Stimulated activated CD8-positive, alpha-beta memory T cell treated with anti-CD3 and anti-CD28 coated beads, Interleukin-12 subunit alpha, Interleukin-12 subunit beta, amount 100 ng/mL, for 24 hours (primary cell): Measurements from ENCODE around the gene CYP2C18.
"Not testable (repeated sequence)": the region's sequence is repeated elsewhere in the genome, so short reads cannot be mapped to it uniquely, and the experiment has no call there.

Experiments used
- DNase-seq: peaks from one replicate; pipeline ENCODE4 v3.0.0-alpha.2; 2020; ENCODE audit errors: extremely low read depth

CYP2C18 gene

GRCh38 chr10:94683214-94684054, at the start of gene CYP2C18:
Gene CYP2C18 (plus strand): TSS chr10:94683729. CDS start chr10:94683820, 91 bp downstream.
- DNase-seq = no peak

GRCh38 chr10:94638097-94638496, 45.4 kb upstream of the CYP2C18 start:
- DNase-seq = not testable (repeated sequence)

DNA sequence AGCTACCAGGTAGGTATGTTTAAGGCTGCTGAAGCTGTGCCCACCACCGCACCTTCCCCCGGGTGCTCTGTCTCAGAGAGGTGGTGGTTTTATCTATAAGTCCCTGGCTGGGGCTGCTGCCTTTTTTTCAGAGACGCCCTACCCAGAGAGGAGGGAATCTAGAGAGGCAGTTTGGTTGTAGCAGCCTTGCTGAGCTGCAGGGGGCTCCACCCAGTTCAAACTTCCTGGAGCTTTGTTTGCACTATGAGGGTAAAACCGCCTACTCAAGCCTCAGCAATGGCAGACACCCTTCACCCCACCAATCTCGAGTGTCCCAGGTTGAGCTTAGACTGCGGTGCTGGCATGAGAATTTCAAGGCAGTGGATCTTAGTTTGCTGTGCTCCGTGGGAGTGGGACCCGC, 43.6 kb upstream of the CYP2C18 start:
- DNase-seq = no peak

GRCh38 chr10:94640562-94640961, 43.0 kb upstream of the CYP2C18 start:
- no peak for DNase-seq

DNA sequence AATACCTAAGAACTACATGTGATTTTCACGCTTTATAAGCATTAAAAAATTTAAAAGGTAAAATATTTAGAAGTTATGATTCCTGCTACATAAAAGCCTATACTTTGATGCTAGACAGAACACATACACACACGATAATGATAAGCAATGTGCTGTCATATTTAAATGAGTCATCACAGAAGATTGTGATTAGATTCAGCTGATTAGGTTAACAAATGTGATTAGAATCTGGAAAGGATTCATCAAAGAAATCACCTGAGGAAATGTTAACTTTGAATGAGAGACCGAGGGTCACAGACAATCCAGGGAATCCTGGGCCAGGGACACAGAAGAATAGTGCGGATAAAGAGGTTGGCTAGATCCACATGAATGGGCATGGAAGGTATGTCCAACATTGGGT, 42.0 kb upstream of the CYP2C18 start:
- DNase-seq = no peak

GRCh38 chr10:94644352-94644751, 39.2 kb upstream of the CYP2C18 start:
- DNase-seq = no peak

DNA sequence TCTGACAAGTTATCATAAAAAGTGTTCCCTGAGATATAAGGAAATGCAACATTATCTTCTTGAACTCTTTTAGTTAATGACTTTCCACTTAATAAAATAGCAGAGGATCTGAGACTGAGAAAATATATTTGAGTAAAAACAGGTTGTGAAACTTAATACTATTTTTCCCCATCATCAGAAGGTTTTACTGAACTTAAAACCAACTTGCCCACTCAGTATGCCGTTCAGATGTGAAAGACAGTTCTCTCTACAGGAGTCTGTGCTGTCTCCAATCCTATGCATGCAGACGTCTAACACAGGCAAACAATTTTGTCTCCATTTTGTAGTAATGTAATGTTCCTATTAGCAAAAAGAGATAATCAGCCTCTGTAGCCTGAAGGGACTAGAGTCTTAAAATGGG, 38.2 kb upstream of the CYP2C18 start:
- no peak for DNase-seq

GRCh38 chr10:94655201-94655600, 28.3 kb upstream of the CYP2C18 start:
- DNase-seq = not testable (repeated sequence)

- DNase-seq = not testable (repeated sequence)
Measured at GRCh38 chr10:94663061-94663460, 20.5 kb upstream of the CYP2C18 start.

DNA sequence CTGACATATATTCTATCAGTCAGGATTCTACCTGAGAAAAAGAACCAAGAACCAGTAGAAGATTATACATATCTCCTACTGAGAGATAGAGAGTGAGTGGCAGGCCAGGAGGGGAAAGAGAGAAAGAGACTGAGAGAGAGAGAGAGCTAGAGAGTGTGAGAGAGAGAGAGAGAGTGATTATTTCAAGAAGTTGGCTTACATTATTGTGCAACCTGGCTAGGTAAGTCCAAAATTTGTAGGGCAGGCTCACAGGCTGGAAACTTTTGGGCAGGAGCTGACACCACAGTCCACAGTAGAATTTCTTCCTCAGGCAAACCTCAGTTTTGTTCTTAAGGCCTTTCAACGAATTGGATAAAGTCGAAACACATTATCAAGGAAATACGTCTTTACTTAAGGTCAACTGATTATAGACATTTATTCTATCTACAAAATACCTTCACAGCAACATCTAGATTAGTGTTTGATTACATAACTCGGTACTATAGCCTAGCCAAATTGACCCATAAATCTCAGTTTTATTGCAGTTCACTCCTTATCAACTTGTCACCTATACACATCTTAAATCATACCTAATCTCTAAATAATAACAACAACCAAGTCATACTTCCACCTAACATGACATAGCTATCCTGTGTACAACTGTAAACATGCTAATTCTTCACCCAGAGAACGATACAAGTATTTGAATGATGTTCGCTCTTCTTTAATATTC, 17.0 kb upstream of the CYP2C18 start:
- no peak for DNase-seq

GRCh38 chr10:94673614-94674321, 9.8 kb upstream of the CYP2C18 start:
- no peak for DNase-seq

DNA sequence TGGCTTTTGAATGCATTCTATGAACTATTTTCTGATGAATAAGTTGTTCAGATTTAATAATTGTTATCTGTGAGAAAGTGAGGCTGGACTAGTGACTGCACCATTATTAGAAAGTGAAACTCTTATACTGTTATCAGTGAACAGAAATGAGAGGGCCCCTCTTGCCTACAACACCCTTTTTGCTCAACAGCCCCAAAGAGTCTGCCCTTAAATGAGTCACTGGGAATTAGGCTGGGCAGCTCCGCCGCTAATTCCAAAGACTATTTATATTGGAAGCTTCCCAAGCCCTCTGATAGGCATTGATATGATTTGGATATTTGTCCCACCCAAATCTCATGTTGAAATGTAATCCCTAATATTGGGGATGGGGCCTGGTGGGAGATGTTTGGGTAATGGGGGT, 7.0 kb upstream of the CYP2C18 start:
- DNase-seq = no peak

DNA sequence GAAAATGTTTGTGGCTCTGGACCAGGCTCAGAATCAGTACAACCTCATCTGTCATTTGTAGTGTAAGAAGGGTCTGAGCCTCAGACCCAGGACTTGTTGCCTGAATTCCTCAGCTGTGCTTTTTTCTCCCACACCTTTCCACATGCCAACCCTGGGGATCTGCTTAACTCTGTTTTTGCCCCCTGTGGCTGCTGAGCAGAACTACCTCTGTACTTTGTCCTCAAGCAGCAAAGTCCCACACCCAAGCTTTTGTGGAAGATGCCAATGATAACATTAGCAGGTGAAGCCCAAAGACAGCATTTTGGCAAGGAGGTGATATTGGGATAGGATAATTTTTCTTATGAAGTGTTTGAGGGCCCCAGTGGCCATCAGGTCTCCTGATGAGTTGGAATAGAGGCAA, 5.8 kb upstream of the CYP2C18 start:
- DNase-seq = no peak

- no peak for DNase-seq
Measured at GRCh38 chr10:94678475-94678874, 5.1 kb upstream of the CYP2C18 start.

DNA sequence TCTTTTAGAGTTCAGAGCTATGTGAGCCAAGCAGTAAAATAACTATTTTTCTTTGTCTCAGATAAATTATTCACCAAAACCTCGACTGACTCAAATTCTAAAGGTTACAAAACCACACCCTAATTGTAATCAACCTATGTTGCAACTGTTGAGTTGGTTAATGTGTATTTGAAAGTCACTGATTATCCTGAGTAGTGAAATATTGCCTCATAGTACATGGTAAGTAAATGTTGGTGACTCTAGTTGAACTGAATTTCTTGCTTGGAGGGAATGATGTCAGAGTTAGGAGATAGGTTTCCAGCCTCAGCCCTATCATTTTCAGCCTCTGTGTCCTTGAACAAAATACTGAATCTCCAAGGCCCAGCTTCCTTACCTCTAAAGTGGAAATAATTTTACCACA, 3.0 kb upstream of the CYP2C18 start:
- no peak for DNase-seq

- DNase-seq = not testable (repeated sequence)
Measured at GRCh38 chr10:94682636-94683035, 893 bp upstream of the CYP2C18 start.

DNA sequence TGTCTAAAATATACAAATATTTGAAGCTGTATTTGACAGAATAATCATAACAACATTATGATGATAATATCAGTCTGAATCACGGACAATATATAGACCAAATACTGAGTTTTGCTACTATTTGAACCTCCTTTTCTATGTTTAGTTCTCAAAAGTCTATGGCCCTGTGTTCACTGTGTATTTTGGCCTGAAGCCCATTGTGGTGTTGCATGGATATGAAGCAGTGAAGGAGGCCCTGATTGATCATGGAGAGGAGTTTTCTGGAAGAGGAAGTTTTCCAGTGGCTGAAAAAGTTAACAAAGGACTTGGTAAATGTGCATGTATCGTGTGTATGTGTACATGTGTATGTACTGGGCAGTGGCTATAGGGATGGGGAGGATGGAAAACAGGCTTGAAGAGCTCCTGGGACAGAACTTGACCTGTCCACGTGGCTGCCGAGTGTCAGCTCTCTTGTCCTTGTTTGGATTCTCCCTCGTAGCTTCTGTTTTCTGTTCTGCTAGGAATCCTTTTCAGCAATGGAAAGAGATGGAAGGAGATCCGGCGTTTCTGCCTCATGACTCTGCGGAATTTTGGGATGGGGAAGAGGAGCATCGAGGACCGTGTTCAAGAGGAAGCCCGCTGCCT, 4.2 kb downstream of the CYP2C18 start:
- no peak for DNase-seq

GRCh38 chr10:94706089-94706488, 22.6 kb downstream of the CYP2C18 start:
- DNase-seq = no peak

DNA sequence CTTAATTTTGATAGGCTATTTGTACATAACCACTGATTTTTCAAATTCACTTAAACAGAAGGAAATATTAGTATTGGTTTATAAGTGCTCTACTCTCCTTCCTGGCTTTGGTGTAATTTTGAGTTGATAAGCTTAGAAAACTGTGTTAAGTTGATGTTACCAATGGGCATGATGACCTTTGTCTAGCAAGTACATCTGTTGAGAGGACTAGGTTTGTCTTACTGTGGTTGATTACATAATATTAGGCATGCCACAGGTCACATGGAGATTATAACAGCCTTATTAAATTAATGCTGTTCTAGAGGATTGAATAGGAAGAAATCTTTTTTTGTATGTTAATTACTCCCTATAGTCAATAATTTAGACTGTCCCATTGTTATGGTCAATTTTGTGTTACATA, 27.0 kb downstream of the CYP2C18 start:
- no peak for DNase-seq

- DNase-seq = no peak
Measured at GRCh38 chr10:94725871-94726270, 42.3 kb downstream of the CYP2C18 start.

GRCh38 chr10:94735197-94735596, 51.7 kb downstream of the CYP2C18 start:
- no peak for DNase-seq

GRCh38 chr10:94738588-94738987, 55.1 kb downstream of the CYP2C18 start:
- DNase-seq = no peak
